Stomach smooth muscle (tissue), 2 donors: ENCODE measurements around the gene URAD.

Source experiments
- H3K27ac ChIP-seq: one replicate; pipeline ENCODE4 v1.7.0; 2013; ENCODE audit warnings: mild to moderate bottlenecking, low read length, inconsistent platforms
- H3K27me3 ChIP-seq, 2 donors: one replicate each; pipeline ENCODE4 v1.7.0; 2013; ENCODE audit warnings: low read length in 2 of 2; ENCODE audit not compliant: insufficient read depth in 2 of 2, control insufficient read depth in 1 of 2
- H3K36me3 ChIP-seq, 2 donors: one replicate each; pipeline ENCODE4 v1.7.0; 2013; ENCODE audit warnings: low read length in 2 of 2; ENCODE audit not compliant: control insufficient read depth in 2 of 2, insufficient read depth in 2 of 2
- H3K4me1 ChIP-seq: one replicate; pipeline ENCODE4 v1.7.0; 2013; ENCODE audit warnings: low read length; ENCODE audit not compliant: control insufficient read depth, insufficient read depth
- H3K4me3 ChIP-seq, 2 donors: one replicate each; pipeline ENCODE4 v1.7.0; 2013; ENCODE audit warnings: low read length in 2 of 2
- H3K9ac ChIP-seq, 2 donors: one replicate each; pipeline ENCODE4 v1.7.0; 2013; ENCODE audit warnings: low read length in 2 of 2, mild to moderate bottlenecking in 1 of 2
- H3K9me3 ChIP-seq, 2 donors: one replicate each; pipeline ENCODE4 v1.7.0; 2013; ENCODE audit warnings: low read length in 2 of 2; ENCODE audit not compliant: control insufficient read depth in 2 of 2
- donor health status: healthy.
- donor health status: Pancreatic carcinoma.

URAD gene

DNA sequence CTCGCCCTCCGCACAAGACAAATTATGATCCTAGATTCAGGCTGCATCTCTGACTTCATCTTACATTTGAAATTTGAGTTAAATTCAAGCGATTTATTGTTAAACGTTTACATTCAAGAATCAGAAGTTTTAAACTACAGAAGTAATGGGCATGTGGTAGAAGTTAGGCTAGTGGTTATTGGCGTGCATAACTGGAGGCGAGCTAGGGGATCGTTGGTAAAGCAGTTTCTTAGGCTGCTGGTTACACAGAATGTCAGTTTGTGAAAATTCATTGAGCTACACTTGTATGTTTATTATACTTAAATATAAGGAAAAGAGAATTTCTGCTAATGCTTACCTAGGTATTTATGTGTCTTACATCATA, 18.6 kb downstream of the URAD start:
- Histone ChIP-seq H3K27me3 (peaks cover 81 to 93% of the 10 kb centered on the region in 2 donors), H3K9me3 (no peaks in the 10 kb centered on the region), H3K36me3 (no peaks in the 10 kb centered on the region), H3K27ac (no peak overlapping the region), H3K4me3 (no peak overlapping the region), H3K4me1 (peaks cover 25% of the 10 kb centered on the region), H3K9ac (no peak overlapping the region)

DNA sequence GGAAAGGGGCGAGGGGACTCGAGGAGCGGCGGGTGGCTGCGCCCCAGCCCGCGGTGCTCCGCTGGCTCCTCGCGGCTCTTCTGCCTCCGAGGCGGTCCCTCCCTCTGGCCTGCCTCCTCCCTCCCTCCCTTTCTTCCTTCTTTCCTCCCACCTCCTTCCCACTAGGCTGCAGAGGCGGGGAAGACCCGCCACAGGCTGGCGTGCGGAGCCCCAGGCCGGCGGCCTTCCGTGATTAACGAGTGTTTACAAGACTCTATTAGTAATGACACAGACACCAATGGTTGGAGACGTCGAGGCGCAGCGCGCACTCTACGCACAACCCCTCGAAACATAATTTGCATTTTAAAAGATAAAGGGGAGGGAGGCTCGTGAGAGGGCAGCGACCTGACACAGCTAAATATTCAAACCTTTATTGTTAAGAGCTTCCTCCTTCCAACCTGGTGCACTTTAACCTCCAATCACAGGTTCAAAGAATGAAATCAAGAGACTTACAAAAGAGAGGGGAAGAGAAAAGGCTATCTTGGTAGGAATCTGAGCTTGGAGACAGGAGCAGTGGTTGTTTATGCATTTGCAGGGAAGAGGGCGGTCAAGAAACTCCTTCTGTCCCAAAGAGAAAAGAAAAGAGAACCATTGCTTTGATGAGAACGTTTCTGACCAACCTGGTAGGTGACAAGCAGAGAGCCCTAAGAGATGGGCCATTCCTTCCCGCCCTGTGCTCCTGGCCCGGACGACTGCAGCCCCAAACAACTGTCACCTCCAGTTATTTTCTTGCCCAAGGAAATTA, 19.2 kb downstream of the URAD start, which contains the start of gene CDX2:
CDX2 (minus strand) TSS at position 234 of the 784 bp plus-strand sequence. CDS start 309 bp downstream, outside the sequence.
- H3K4me1 ChIP-seq = peaks cover 25% of the 10 kb centered on the region
- no peaks in the 10 kb centered on the region for H3K36me3 ChIP-seq
- peak within 1 kb of the TSS in 1 of 2 donors; percentile 35 for H3K4me3 ChIP-seq
- H3K9ac ChIP-seq = no peak within 1 kb of the TSS
- peaks cover 82 to 94% of the 10 kb centered on the region in 2 donors for H3K27me3 ChIP-seq
- H3K27ac ChIP-seq = no peak within 1 kb of the TSS
- H3K9me3 ChIP-seq = no peaks in the 10 kb centered on the region

DNA sequence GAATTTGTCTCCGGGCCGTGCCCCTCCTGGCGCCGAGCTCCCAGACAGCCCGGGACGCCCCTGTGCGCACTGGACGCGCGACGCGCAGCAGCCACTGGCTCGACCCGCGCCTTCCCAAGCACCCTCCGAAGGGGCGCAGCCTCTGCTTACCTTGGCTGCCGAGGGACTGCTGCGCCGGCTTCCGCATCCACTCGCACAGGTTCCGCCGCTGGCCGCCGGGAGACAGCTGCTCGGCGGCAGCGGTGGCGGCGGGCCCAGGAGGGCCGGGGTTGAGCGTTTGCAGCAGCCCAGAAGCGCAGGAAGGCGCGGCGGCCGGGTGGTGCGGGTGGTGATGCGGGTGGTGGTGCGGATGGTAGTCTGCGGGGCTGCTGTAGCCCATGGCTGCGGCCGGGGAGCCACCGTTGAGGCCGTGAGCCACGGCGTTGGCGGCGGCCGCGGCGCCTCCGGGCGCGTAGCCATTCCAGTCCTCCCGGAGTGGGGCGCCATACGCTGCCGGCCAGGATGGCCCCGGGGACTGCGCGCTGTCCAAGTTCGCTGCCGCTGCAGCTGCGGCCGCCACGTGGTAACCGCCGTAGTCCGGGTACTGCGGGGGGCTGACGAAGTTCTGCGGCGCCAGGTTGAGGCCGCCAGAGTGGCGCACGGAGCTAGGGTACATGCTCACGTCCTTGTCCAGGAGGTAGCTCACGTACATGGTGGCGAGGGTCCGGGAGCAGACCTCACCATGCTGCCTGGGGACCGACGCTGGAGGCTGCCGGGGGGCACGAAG, 20.0 kb downstream of the URAD start:
- Histone ChIP-seq H3K27ac (no peak overlapping the region), H3K4me3 (peak overlapping the region in 1 of 2 donors; percentile 35), H3K4me1 (peaks cover 25% of the 10 kb centered on the region), H3K27me3 (peaks cover 75 to 89% of the 10 kb centered on the region in 2 donors), H3K9ac (no peak overlapping the region), H3K36me3 (no peaks in the 10 kb centered on the region), H3K9me3 (no peaks in the 10 kb centered on the region)

GRCh38 chr13:27967736-27968315, 20.7 kb downstream of the URAD start:
- H3K27me3 ChIP-seq = peaks cover 75 to 83% of the 10 kb centered on the region in 2 donors
- H3K36me3 ChIP-seq = no peaks in the 10 kb centered on the region
- H3K4me3 ChIP-seq = peak overlapping the region in 1 of 2 donors; percentile 35
- peaks cover 25% of the 10 kb centered on the region for H3K4me1 ChIP-seq
- H3K9me3 ChIP-seq = no peaks in the 10 kb centered on the region
- no peak overlapping the region for H3K27ac ChIP-seq
- no peak overlapping the region for H3K9ac ChIP-seq

DNA sequence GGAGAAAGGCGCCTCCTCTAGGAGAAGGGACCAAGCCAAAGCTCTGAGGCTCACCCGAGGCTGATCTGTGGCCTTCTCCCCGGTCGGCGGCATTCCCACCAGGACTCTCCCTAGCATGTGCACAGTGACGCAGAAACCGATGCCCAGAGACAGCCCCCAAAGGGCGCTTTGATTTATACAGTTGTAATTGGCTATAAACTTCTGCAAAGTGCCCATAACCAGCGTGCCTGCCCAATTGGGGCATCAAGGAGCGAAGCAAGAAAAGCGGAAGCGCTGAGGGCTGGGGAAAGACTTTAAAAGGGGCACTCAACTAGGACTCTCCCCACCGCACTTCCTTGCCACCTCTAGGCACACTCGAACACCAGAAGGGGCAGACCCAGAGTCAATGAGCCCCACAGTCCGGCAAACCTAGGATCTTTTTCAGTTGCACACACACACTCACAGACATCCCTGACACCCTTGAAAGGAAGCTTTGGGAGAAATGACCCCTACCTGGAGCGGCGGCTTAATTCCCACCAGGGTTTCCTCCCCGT, 21.2 kb downstream of the URAD start:
- H3K4me3 ChIP-seq = peak overlapping the region in 1 of 2 donors; percentile 15
- no peak overlapping the region for H3K27ac ChIP-seq
- H3K36me3 ChIP-seq = no peaks in the 10 kb centered on the region

DNA sequence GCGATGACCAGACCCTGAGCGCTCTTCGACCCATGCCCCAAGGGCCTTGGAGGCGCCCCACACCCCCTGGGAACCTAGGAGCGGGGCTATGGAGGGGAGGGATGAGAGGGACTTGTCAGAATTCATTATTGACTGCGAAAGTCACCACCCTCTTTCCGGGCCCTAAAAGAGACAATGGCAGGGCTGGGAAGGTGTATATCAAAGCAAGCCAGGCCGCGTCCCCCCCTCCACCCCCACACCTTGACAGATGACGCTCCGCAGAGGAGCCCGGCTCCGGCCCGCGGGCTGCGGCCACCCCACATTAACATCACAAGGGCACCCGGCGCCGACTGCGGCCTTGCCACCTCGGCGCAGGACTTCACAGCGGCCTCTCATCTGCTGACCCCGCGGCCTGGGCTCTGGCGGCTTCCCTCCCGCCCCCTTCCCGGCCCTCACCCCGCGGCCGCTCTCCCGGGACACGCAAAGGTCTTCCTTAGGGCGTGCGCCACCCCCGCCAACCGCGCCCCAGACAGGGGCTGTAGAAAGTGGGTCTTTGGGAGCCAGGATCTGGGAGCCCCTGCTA, 21.8 kb downstream of the URAD start:
- H3K27me3 ChIP-seq = peaks cover 71 to 74% of the 10 kb centered on the region in 2 donors
- H3K9me3 ChIP-seq = no peaks in the 10 kb centered on the region
- H3K4me3 ChIP-seq = peak overlapping the region in 1 of 2 donors; percentile 22
- H3K9ac ChIP-seq = no peak overlapping the region
- no peak overlapping the region for H3K27ac ChIP-seq
- H3K4me1 ChIP-seq = peaks cover 25% of the 10 kb centered on the region
- no peaks in the 10 kb centered on the region for H3K36me3 ChIP-seq

More for the DNA sequence above, 21.2 kb downstream of the URAD start:
- H3K9me3 ChIP-seq = no peaks in the 10 kb centered on the region
- no peak overlapping the region for H3K9ac ChIP-seq
- H3K27me3 ChIP-seq = peaks cover 75 to 78% of the 10 kb centered on the region in 2 donors
- peaks cover 25% of the 10 kb centered on the region for H3K4me1 ChIP-seq

DNA sequence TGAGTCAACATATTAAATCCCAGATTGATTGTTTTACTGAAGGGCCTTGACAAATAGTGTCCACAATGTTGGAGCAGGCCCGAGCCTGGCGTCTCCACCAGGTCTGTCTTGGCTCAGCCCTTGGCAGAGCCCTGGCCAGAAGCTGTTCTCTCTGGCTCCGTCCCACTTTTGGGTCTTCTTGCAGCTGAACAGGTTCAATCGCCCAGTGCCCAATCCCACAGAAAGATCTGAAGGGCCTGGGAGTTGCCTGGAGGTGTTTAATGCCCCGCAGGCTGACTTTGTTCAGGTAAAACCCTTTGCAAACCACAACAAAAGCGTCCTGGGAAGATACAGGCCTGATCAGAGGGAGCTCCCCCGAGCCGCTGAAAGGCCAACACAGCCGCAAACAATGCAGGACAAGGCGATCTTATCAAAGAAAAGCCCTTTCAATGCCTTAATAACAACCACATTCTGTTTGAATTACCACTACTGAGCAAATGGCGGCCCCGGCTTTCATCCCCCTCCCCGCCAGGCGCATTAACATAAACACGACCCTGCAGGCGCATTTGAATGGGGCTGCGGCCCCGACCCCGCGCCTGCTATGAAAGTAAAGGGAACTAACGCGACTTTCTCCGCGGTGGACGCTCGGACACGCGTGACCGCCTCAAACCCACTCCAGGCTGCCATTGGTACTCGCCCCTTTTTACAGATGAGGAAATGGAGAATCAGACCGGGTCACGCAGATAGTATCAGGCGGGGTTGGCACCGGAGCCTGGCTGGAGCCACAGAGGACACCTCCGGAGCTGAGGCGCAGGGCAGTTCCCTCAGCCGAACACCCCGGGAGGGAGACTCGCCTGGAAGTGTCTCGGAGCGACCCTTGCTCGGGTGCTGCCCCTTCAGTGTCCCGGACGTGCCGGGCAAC, 22.5 kb downstream of the URAD start:
- Histone ChIP-seq H3K27ac (no peak overlapping the region), H3K36me3 (no peaks in the 10 kb centered on the region), H3K9me3 (no peaks in the 10 kb centered on the region), H3K4me3 (peak overlapping the region in 1 of 2 donors; percentile 22), H3K9ac (no peak overlapping the region), H3K4me1 (peaks cover 27% of the 10 kb centered on the region), H3K27me3 (peaks cover 64 to 74% of the 10 kb centered on the region in 2 donors)

DNA sequence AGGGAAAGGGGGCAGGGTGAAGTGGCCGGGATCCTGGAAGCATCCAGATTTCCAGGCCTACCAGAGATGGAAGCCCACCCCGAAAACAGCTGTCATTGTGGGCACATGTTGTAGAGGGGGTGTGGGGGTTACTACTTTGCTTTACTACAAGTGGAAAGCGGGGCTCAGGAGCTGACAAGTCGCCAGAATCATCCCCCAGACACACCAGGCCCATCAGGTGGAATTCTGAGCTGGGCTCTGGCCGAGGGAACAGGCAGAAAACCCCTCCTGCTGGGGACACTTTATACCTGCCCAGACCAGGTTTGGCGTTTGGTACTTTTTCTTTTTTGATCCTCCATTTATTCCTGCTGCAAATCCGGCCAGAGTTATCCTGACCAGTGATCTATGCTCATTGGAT, 23.2 kb downstream of the URAD start:
- Histone ChIP-seq H3K4me3 (no peak overlapping the region), H3K9ac (no peak overlapping the region), H3K9me3 (no peaks in the 10 kb centered on the region), H3K4me1 (peaks cover 34% of the 10 kb centered on the region), H3K27ac (no peak overlapping the region), H3K27me3 (peaks cover 62 to 74% of the 10 kb centered on the region in 2 donors), H3K36me3 (no peaks in the 10 kb centered on the region)

GRCh38 chr13:27964741-27965323, 23.7 kb downstream of the URAD start:
- H3K27me3 ChIP-seq = peaks cover 62 to 76% of the 10 kb centered on the region in 2 donors
- H3K9ac ChIP-seq = no peak overlapping the region
- H3K9me3 ChIP-seq = no peaks in the 10 kb centered on the region
- no peaks in the 10 kb centered on the region for H3K36me3 ChIP-seq
- no peak overlapping the region for H3K4me3 ChIP-seq
- no peak overlapping the region for H3K27ac ChIP-seq
- H3K4me1 ChIP-seq = peaks cover 38% of the 10 kb centered on the region
